GM18907 (cell line): Measurements from ENCODE around the gene FEV.
A peak's percentile ranks its signal among the peaks of the same experiment; 100 is the strongest.

Source experiments
- ATAC-seq: cut with Tn5 transposase; IDR thresholded peaks from one replicate; pipeline ENCODE4 v1.9.1; 2021; ENCODE audit warnings: mild to moderate bottlenecking, moderate library complexity; ENCODE audit not compliant: unreplicated experiment

FEV gene

GRCh38 chr2:218985021-218985324 is at the start of gene FEV:
TSS of gene FEV (minus strand) at chr2:218985184. CDS start at chr2:218985075, 109 bp downstream.
- no peak for ATAC-seq

- ATAC-seq, result no peak
These were observed 47.2 kb upstream of the FEV start for GRCh38 chr2:219032051-219032745.

- ATAC-seq, result no peak
These were observed 46.2 kb upstream of the FEV start for GRCh38 chr2:219031005-219031738.

GRCh38 chr2:219030177-219030940 is 45.4 kb upstream of the FEV start:
- no peak for ATAC-seq

- ATAC-seq, result peak; percentile 82
These were observed 44.8 kb upstream of the FEV start for GRCh38 chr2:219029829-219030165.

GRCh38 chr2:219028996-219029828 is 44.2 kb upstream of the FEV start:
- no peak for ATAC-seq

DNA sequence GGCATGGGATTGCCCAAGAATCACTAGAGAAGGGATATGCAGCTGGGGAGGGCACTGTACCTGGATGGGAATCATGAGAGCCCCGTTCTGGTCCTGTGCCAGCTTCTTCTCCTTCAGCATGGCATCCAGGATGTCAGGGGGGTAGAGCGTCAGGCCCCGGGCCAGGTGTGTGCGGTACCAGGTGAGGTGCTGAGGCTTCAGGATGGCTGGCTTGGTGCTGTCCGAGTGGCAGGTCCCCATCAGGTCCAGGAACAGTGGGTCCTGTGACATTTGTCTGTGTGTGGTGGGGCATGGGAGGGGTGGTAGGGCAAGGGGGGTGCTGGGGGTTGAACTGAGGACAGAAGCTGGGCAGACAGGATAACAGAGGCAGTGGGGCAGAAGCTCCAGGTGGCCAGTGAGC is 43.2 kb upstream of the FEV start:
- no peak for ATAC-seq

- ATAC-seq, result no peak
These were observed 42.6 kb upstream of the FEV start for GRCh38 chr2:219027511-219028055.

- ATAC-seq, result no peak
These were observed 42.0 kb upstream of the FEV start for GRCh38 chr2:219026946-219027345.

DNA sequence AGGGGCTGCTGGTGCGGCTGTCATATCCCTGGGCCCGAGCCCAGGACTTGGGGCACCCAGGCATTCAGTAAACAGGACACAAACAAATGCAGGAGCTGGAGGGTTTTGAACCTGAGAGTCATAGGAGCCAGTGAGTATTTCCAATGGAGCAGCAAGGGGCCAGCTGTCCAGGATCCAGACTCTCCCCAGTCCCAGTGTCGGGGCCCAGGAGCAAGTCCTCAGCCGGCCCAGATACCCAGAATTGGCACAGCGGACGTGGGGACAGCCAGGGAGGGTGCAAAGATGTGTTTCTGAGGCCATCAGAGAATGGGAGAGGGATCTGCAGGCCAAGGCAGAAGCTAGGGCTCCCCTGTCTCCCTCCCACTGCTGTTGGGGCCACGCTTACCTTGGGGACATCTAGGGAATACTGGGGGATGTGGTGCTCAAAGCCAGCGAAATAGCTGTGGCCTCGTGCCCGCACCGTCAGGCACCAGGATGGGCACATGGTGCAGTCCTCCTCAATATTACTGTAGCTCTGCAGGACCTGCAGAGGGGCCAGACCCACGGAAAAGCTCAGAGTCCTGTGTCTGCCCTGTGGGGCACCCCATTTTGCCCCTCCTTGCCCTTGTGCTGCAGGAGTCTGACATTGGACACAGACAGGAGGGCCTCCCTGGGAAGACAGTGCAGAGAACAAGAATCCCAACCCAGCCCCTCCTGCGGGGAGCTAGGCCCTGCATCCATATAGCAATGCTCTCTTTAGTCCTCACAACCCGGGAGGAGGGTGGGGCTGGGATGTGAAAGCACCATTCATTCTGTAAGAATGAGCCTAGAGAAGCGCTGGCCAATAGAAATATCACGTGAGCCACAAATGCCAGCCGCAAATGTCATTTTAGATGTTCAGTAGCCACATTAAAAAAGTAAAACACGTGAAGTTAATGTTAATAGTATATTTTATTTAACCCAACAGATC is 40.9 kb upstream of the FEV start:
- ATAC-seq, result no peak

DNA sequence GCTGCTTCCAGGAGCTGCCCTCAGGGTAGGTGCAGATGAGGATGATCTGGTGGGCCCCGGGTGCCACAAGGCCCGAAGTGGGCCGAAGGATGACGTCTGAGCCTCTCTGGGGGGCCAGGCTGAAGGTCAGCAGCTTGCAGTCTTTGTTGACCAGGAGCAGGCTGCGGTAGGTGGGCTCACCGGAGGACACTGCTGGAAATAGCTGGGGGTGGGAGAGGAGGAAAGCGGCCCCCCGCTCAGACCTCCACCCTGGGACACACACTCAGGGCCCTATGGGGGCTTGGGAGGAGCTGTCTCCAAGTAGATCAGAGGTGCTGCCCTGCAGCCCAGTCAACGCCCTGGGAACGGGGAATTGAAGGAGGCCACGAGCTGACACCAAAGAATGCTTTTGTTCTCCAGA is 39.1 kb upstream of the FEV start:
- no peak for ATAC-seq

DNA sequence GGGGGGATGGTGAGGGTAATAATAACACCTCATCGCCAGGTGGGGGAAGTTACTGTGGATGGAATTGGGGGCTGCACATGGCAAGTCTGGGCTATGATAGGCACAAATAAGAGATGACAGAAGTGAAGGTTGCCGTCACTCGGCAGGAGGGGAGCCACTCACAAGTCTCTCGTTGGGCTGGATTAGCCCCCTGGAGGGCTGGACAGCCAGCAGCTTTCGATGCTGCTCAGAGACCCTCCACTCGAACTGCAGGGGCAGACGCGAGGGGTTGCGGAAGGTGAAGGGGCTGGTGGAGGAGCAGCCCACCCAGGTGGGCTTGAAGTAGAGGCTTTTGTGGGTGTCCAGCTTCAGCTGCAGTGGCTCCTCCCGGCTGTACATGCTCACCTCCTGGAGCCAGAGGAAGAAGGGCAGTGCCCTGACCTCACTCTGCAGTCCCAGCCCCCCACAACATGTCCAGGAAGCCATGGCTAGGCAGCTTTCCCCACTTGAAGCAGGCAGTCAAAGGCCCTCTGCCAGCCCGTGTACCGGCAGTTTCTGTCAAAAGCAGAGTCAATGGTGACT is 38.1 kb upstream of the FEV start:
- no peak for ATAC-seq

GRCh38 chr2:219022616-219023015 is 37.6 kb upstream of the FEV start:
- ATAC-seq, result no peak

DNA sequence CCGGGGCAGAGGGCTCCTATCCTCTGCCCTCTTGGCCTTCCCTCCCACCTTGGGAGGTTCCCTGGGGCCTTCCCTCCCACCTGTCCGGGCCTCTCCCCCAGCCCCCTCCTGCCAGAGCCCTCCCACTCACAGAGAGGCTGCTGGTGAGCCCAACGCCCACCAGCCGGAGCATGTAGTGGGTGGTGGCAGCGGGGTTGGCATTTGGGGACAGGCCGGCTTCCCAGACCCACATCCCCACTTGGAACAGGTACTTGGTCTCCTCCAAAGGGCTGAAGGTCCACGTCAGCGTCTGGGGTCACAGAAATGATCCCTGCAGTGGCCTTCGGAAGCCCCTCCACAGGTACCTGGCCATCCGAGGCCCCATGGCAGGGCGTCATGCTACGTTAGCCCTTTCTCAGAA is 37.1 kb upstream of the FEV start:
- ATAC-seq, result no peak

- no peak for ATAC-seq
These were observed 36.6 kb upstream of the FEV start for GRCh38 chr2:219021591-219021990.

DNA sequence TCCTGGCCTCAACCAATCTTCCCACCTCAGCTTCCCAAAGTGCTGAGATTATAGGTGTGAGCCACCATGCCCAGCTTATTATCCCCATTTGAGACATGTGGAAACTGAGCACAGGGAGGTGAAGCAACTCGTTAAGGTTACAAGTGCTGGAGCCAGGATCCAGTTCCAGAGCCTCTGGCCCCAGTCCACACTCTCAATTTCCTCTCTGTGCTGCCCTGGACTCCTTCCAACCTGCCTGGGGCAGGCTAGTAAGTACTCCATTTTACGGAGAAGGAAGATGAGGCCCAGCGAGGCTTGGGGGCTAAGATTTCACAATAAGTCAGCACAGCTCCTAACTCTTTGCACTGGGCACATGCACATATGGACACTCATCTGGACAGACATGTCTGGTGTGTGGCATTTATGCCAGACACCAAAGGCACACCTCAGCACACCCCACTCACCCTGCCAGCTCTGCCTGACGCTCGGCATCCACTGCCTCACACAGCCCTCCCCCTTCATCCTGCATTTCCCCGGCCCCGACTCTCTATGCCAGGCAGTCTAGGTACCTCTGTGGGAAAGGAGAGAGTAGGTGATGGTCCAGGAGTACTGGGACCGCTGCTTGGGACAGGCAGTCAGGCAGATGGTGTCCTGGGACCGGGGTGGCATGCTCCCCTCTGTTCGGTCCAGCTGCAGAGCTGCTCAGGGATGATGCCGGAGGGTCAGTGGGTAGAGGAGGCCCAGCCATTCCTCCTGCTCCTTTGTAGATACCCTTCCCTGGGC is 35.8 kb upstream of the FEV start:
- no peak for ATAC-seq

DNA sequence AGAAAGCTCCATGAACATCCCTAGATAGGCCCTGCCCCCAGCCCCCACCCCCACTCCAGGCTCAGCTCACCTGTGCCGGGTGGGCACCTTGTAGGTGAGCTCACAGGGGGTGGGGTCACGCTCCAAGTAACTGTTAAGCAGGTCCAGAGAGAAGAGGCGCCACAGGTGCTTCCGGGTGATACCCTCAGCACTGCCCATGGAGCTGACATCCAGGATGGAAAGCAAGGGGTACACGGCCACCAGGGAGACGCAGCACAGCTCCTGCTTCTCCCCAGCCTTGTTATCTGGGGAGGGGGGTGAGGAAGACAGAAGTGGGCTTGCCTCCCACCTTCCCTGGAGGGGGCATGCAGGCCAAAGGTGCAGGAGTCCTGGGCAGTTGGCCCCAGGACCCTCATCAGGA is 34.5 kb upstream of the FEV start:
- no peak for ATAC-seq

GRCh38 chr2:219018726-219019125 is 33.7 kb upstream of the FEV start:
- ATAC-seq, result no peak

DNA sequence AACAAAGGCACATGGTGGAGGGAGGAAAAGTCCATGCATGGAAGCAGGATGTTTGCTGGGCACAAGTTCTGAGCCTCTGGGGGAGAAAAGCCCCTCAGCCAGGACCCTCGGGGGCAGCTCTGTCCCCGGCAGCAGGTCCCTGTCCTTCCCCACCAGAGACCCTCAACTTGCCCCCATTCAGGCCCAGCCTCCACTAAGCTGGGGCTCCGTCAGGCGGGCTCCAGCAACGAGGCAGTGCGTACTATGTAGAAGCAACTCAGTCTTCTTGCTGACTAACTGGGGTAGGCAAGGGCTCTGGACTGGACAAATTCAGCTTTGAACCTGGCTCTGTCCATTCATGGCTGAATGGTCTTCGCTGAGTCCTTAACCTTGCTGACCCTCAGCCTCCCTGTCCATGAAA is 33.3 kb upstream of the FEV start:
- no peak for ATAC-seq
